Measurements from ENCODE around the gene GABRB2. TPM values are rescaled to one million over a fixed set of nuclear protein-coding genes. Genes with fewer than 3 reads are reported as not detected.

Gene GABRB2
- total RNA-seq, 1 experiment from 2014 or later = not detected

DNA sequence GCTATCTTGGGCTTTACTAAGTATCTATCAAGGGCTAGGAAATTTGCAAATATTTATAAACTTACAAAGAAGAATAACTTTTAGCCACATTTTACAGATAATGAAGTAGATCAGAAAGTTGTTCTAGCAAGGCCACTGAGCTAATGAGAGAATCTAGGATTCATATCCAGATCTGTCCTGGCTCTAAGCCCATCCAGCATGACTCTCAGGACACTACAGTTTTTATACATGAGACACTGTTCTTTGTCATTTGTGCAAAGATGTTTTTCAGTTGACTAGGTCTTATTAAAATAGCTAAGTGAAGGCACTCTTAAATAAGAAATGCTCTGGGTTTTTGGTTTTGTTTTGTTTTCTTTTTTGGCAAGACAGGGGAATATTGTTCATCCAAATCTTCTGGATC, 273.1 kb downstream of the GABRB2 start:
- Histone ChIP-seq H3K4me3 (ENCODE audit: low read depth, low read length) (no peak overlapping the region), H3K4me1 (no peaks in the 10 kb centered on the region), H3K9me3 (no peaks in the 10 kb centered on the region), H3K27me3 (replicated peaks; ENCODE audit: control insufficient read depth, insufficient read depth, low read length) (no peaks in the 10 kb centered on the region; the same call in 1 of the 2 replicates), H3K36me3 (ENCODE audit: control insufficient read depth, insufficient read depth, low read length) (no peaks in the 10 kb centered on the region)
- Mint-ChIP-seq H3K36me3 (ENCODE audit: insufficient read depth, unreplicated experiment) (no peaks in the 10 kb centered on the region), H3K27ac (ENCODE audit: unreplicated experiment) (no peak overlapping the region), H3K9me3 (ENCODE audit: unreplicated experiment) (peaks cover 8% of the 10 kb centered on the region), H3K4me1 (ENCODE audit: low read depth, unreplicated experiment) (no peaks in the 10 kb centered on the region), H3K27me3 (ENCODE audit: insufficient read depth, unreplicated experiment) (peaks cover 3% of the 10 kb centered on the region), H3K4me3 (ENCODE audit: unreplicated experiment) (no peak overlapping the region)
- intact Hi-C loops (cut with micrococcal nuclease; ENCODE audit: unreplicated experiment) = no loop called here
- POLR2A ChIA-PET = no interaction called here
- CTCF ChIA-PET = no interaction called here
- TF ChIP-seq CTCF (IDR thresholded peaks at IDR 0.05; ENCODE audit: insufficient read depth in 1 of 2, low read depth in 1 of 2, low read length in 1 of 2, severe bottlenecking in 1 of 2, unreplicated experiment in 1 of 2) = no peak
- DNase-seq = no peak
- no TSS peak for BruUV-seq (replicated peaks)

DNA sequence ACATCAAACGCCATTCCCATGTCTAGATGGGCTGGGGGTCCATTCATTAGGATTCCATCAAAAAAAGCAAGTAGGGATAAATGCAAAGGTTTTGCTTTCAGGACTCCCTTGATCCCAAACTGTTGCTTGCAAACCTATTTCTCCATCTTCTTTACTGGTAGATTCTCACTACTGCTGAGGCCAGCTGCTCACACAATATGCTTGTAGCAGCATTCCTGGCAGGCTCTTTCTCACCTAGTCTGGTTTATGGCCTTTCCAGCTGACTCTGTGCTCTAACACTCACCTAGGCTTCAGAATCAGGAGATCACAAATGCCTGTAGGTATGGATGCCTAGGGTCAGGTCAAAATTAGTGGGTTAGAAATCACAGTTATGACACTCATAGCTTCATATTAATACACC, 274.7 kb downstream of the GABRB2 start:
- no peak overlapping the region for H3K4me3 Mint-ChIP-seq (ENCODE audit: unreplicated experiment)
- POLR2A ChIA-PET = no interaction called here
- CTCF ChIA-PET = no interaction called here
- DNase-seq = no peak
- H3K27me3 Mint-ChIP-seq (ENCODE audit: insufficient read depth, unreplicated experiment) = peaks cover 3% of the 10 kb centered on the region
- TF ChIP-seq CTCF (IDR thresholded peaks at IDR 0.05; ENCODE audit: insufficient read depth in 1 of 2, low read depth in 1 of 2, low read length in 1 of 2, severe bottlenecking in 1 of 2, unreplicated experiment in 1 of 2) = no peak
- Histone ChIP-seq H3K27me3 (replicated peaks; ENCODE audit: control insufficient read depth, insufficient read depth, low read length) (no peaks in the 10 kb centered on the region; the same call in 1 of the 2 replicates), H3K9me3 (no peaks in the 10 kb centered on the region), H3K4me3 (ENCODE audit: low read depth, low read length) (no peak overlapping the region), H3K36me3 (ENCODE audit: control insufficient read depth, insufficient read depth, low read length) (no peaks in the 10 kb centered on the region), H3K4me1 (no peaks in the 10 kb centered on the region)
- H3K36me3 Mint-ChIP-seq (ENCODE audit: insufficient read depth, unreplicated experiment) = no peaks in the 10 kb centered on the region
- peaks cover 12% of the 10 kb centered on the region for H3K9me3 Mint-ChIP-seq (ENCODE audit: unreplicated experiment)
- intact Hi-C loops (cut with micrococcal nuclease; ENCODE audit: unreplicated experiment) = no loop called here
- no peaks in the 10 kb centered on the region for H3K4me1 Mint-ChIP-seq (ENCODE audit: low read depth, unreplicated experiment)
- no TSS peak for BruUV-seq (replicated peaks)
- no peak overlapping the region for H3K27ac Mint-ChIP-seq (ENCODE audit: unreplicated experiment)

GRCh38 chr5:161269125-161269524, 277.4 kb downstream of the GABRB2 start:
- Histone ChIP-seq H3K27me3 (replicated peaks; ENCODE audit: control insufficient read depth, insufficient read depth, low read length) (no peaks in the 10 kb centered on the region), H3K4me1 (no peaks in the 10 kb centered on the region), H3K4me3 (ENCODE audit: low read depth, low read length) (no peak overlapping the region), H3K36me3 (ENCODE audit: control insufficient read depth, insufficient read depth, low read length) (no peaks in the 10 kb centered on the region), H3K9me3 (no peaks in the 10 kb centered on the region)
- H3K27me3 Mint-ChIP-seq (ENCODE audit: insufficient read depth, unreplicated experiment) = peaks cover 3% of the 10 kb centered on the region
- H3K9me3 Mint-ChIP-seq (ENCODE audit: unreplicated experiment) = peaks cover 12% of the 10 kb centered on the region
- ChIA-PET POLR2A (no interaction called here), CTCF (no interaction called here)
- DNase-seq = no peak
- no peak overlapping the region for H3K4me3 Mint-ChIP-seq (ENCODE audit: unreplicated experiment)
- no peak overlapping the region for H3K27ac Mint-ChIP-seq (ENCODE audit: unreplicated experiment)
- no peaks in the 10 kb centered on the region for H3K4me1 Mint-ChIP-seq (ENCODE audit: low read depth, unreplicated experiment)
- BruUV-seq (replicated peaks) = no TSS peak
- no peak for TF ChIP-seq CTCF (IDR thresholded peaks at IDR 0.05; ENCODE audit: insufficient read depth in 1 of 2, low read depth in 1 of 2, low read length in 1 of 2, severe bottlenecking in 1 of 2, unreplicated experiment in 1 of 2)
- no peaks in the 10 kb centered on the region for H3K36me3 Mint-ChIP-seq (ENCODE audit: insufficient read depth, unreplicated experiment)
- intact Hi-C loops (cut with micrococcal nuclease; ENCODE audit: unreplicated experiment) = no loop called here

All from Caco-2 (cell line).